GM23248 (cell line): ENCODE data around the gene PCED1B.

ENCODE experiments used
- EZH2 ChIP-seq: fragments of 200-600 bp; sonication (generic); IDR thresholded peaks from 2 replicates; pipeline ENCODE4 v1.6.1; 2018; ENCODE audit warnings: antibody characterized with exemption, mild to moderate bottlenecking; ENCODE audit not compliant: insufficient read depth, poor library complexity, severe bottlenecking
- EZH2phosphoT487 ChIP-seq: fragments of 200-600 bp; sonication (generic); IDR thresholded peaks from 2 replicates; pipeline ENCODE4 v1.6.1; 2018; ENCODE audit warnings: antibody characterized with exemption, moderate library complexity, mild to moderate bottlenecking, low read depth; ENCODE audit not compliant: insufficient read depth

- no peak for TF ChIP-seq EZH2phosphoT487
- no peak for TF ChIP-seq EZH2
Measured at GRCh38 chr12:47221256-47222023, 142.0 kb downstream of the PCED1B start.
